ENCODE data around the gene LTO1.

The LTO1 gene

GRCh38 chr11:69705351-69705811 lies 30.2 kb upstream of the LTO1 start:
- Histone ChIP-seq H3K27ac (no peak overlapping the region), H3K4me3 (no peak overlapping the region)
- TF ChIP-seq CTCF (IDR thresholded peaks at IDR 0.05), result no peak
- no peak for DNase-seq (ENCODE audit: low spot score)

- TF ChIP-seq CTCF (IDR thresholded peaks at IDR 0.05), result peak; percentile 25
- no peak for DNase-seq (ENCODE audit: low spot score)
Observed at GRCh38 chr11:69704508-69705253, 29.5 kb upstream of the LTO1 start.

GRCh38 chr11:69703768-69704507 lies 28.8 kb upstream of the LTO1 start, which contains the start of gene FGF19:
Gene FGF19, minus strand, starts transcription at chr11:69704022. Its CDS starts 146 bp downstream, at chr11:69703876.
- no peak for TF ChIP-seq CTCF (IDR thresholded peaks at IDR 0.05)
- no peak for DNase-seq (ENCODE audit: low spot score)
- H3K27ac ChIP-seq, result no peak within 1 kb of the TSS
- H3K4me3 ChIP-seq, result peak within 1 kb of the TSS; percentile 63

More at GRCh38 chr11:69704508-69705253, 29.5 kb upstream of the LTO1 start:
- Histone ChIP-seq H3K27ac (no peak overlapping the region), H3K4me3 (peak overlapping the region; percentile 63)

GRCh38 chr11:69703453-69703767 lies 28.3 kb upstream of the LTO1 start:
- no peak for TF ChIP-seq CTCF (IDR thresholded peaks at IDR 0.05)
- DNase-seq (ENCODE audit: low spot score), result no peak
- Histone ChIP-seq H3K4me3 (peak overlapping the region; percentile 63), H3K27ac (no peak overlapping the region)

GRCh38 chr11:69702769-69703452 lies 27.8 kb upstream of the LTO1 start:
- TF ChIP-seq CTCF (IDR thresholded peaks at IDR 0.05), result no peak
- Histone ChIP-seq H3K27ac (no peak overlapping the region), H3K4me3 (peak overlapping the region; percentile 63)
- no peak for DNase-seq (ENCODE audit: low spot score)

- Histone ChIP-seq H3K4me3 (no peak overlapping the region), H3K27ac (no peak overlapping the region)
Observed at GRCh38 chr11:69702239-69702691, 27.1 kb upstream of the LTO1 start.

More at GRCh38 chr11:69702239-69702691, 27.1 kb upstream of the LTO1 start:
- TF ChIP-seq CTCF (IDR thresholded peaks at IDR 0.05), result no peak
- no peak for DNase-seq (ENCODE audit: low spot score)

Measured in coronary artery (tissue), 2 donors.